Sigmoid colon (tissue), 4 donors: Measurements from ENCODE around the gene IL1A.

Source experiments
- CTCF ChIP-seq, 4 experiments: fragments of 450-650 bp in 3 of 4; fragments of 200-600 bp in 1 of 4; IDR thresholded peaks; one replicate each; pipeline ENCODE4 v1.5.1; 2016 to 2019; ENCODE audit warnings: antibody characterized with exemption in 4 of 4, mild to moderate bottlenecking in 3 of 4, moderate library complexity in 2 of 4
- EP300 ChIP-seq, 4 donors: sonication (generic); formaldehyde crosslinking; IDR thresholded peaks; one replicate each; pipeline ENCODE4 v1.6.1; 2017; ENCODE audit warnings: antibody characterized with exemption in 4 of 4
- POLR2AphosphoS5 ChIP-seq, 4 donors: sonication (generic); formaldehyde crosslinking; IDR thresholded peaks; one replicate each; pipeline ENCODE4 v1.6.1; 2017; ENCODE audit warnings: antibody characterized with exemption in 4 of 4

DNA sequence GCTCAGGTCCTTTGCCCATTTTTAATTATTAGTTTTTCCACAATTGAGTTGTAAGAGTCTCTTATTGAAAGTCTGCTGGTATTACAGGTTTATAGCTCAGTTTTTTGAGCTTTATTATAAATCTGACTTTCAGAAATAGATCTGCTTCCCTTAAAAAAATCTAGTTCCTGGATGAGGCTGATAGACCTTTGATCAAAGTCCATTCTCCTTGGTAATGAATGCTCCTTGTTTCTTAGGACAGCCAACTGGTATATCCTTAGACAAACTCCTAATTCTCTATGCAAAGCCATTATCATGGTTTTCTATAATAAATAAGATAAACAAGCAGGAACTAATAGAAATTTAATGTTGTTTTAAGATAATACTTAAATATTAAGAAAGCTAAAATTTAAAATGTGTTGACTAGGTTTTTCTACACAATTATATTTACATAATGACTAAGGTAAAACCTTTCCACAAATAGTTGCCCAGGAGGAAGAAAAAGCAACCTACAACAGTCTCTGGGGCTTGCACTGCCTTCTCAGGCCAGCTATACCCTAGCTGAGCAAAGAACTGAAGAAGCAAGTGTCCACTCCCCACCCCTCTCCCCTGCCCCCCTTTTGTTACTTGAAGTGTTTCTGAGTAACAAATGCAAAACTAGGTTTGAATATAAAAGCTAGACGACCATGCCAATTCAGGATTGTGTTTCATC lies 46.6 kb downstream of the IL1A start:
- TF ChIP-seq CTCF (IDR thresholded peaks at IDR 0.05) (no peak), POLR2AphosphoS5 (IDR thresholded peaks at IDR 0.05) (no peak), EP300 (IDR thresholded peaks at IDR 0.05) (no peak)
